ENCODE data around the gene KIRREL3. TPM values are rescaled to one million over a fixed set of nuclear protein-coding genes. Genes with fewer than 3 reads are reported as not detected.

The KIRREL3 gene
- total and polyA plus RNA-seq, 3 donors from 2014 or later = 1.0 to 1.1 (median 1.1) TPM

DNA sequence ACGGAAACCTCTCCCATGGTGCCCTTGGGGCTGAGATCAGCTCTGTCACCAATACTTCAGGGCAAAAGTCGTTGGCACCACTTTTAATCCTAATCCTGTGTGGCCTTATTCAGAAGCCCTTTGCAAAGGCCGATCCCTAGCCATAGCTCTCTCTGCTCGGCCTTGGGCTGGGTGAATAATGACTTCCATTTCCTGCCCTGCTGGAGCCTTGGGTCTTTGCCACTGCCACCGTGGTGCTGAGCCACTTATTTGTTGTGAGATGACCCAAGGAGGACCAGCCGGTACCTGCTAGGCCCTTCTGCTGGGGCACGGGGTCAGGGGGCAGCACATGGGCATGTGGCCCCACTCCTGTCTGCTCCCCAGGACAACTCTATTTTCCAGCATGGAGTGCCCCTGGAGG is 456.9 kb downstream of the KIRREL3 start:
- WGBS, 2 donors = 67 to 75% methylated on average over 7 of the region's 7 CpGs
- no peaks in the 10 kb centered on the region for H3K9me3 ChIP-seq
- TF ChIP-seq, protein P1, sequence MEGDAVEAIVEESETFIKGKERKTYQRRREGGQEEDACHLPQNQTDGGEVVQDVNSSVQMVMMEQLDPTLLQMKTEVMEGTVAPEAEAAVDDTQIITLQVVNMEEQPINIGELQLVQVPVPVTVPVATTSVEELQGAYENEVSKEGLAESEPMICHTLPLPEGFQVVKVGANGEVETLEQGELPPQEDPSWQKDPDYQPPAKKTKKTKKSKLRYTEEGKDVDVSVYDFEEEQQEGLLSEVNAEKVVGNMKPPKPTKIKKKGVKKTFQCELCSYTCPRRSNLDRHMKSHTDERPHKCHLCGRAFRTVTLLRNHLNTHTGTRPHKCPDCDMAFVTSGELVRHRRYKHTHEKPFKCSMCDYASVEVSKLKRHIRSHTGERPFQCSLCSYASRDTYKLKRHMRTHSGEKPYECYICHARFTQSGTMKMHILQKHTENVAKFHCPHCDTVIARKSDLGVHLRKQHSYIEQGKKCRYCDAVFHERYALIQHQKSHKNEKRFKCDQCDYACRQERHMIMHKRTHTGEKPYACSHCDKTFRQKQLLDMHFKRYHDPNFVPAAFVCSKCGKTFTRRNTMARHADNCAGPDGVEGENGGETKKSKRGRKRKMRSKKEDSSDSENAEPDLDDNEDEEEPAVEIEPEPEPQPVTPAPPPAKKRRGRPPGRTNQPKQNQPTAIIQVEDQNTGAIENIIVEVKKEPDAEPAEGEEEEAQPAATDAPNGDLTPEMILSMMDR (IDR thresholded peaks at IDR 0.05) = no peak
- TF ChIP-seq POLR2A (IDR thresholded peaks at IDR 0.05) = no peak
- H3K4me1 ChIP-seq = no peaks in the 10 kb centered on the region
- no peak overlapping the region for H3K4me3 ChIP-seq
- intact Hi-C loops (cut with DNase I; ENCODE audit: low total_unique reads) = no loop called here
- no peaks in the 10 kb centered on the region for H3K27me3 ChIP-seq
- no peak overlapping the region for H3K27ac ChIP-seq
- no peaks in the 10 kb centered on the region for H3K36me3 ChIP-seq (ENCODE audit: low read depth, missing control alignments)
- no peak for DNase-seq

DNA sequence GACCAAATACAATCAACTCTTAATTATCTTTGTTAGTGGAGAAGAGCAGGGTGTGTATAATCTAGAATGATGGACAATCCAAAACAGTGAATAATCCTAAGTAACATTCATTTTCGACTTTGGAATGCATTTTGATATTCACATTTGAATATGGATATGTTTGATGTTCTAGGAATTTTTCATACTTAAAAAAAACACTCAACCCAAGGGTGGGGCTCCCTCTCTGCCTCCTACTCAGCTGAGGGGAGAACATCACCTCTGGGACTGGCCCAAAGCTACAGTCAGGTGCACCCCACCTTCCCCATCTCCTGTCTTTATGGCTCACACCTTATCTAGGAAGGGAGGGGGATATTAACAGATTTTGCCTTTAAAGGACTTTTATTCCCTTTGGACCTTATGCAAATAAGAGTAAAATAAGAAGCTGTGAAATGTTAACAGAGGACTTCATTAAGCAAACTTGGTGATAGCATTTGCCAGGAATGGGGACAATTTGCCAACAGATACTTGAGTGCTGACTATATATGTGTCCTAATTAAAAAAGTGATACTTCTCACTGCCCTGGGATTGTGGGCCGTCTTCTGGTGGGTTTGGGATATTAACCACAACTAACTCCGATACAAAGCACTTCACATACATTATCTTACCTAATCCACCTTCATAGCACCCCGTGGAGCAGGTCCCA is 458.1 kb downstream of the KIRREL3 start:
- H3K27me3 ChIP-seq = no peaks in the 10 kb centered on the region
- no peaks in the 10 kb centered on the region for H3K36me3 ChIP-seq (ENCODE audit: low read depth, missing control alignments)
- intact Hi-C loops (cut with DNase I; ENCODE audit: low total_unique reads) = no loop called here
- no peaks in the 10 kb centered on the region for H3K9me3 ChIP-seq
- no peaks in the 10 kb centered on the region for H3K4me1 ChIP-seq
- H3K27ac ChIP-seq = no peak overlapping the region
- no peak for DNase-seq
- TF ChIP-seq, protein P1 (IDR thresholded peaks at IDR 0.05) = no peak
- H3K4me3 ChIP-seq = no peak overlapping the region
- WGBS, 2 donors = 89 to 92% methylated on average over 4 of the region's 4 CpGs

DNA sequence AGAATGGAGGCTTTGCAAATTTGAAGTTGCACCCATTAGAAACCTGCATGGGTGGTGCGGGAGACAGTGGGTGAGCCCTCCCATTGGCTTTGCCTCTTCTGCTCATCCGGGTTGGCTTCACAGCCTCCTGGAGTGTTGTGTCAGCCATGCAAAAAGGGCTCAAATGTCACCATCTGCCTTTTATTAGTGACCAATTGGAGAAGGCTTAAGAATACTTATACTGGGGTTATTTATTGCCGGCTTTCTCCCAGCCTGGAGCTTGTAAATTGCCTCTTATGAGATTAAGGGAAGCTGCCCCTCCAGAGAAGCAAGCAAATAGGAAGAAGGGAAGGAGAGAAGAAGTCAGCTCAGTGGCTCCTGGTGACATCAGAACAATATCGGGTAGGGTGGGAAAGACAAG is 462.5 kb downstream of the KIRREL3 start:
- intact Hi-C loops (cut with DNase I; ENCODE audit: low total_unique reads) = no loop called here
- TF ChIP-seq POLR2A (IDR thresholded peaks at IDR 0.05) = no peak
- TF ChIP-seq, protein P1 (IDR thresholded peaks at IDR 0.05) = no peak
- no peaks in the 10 kb centered on the region for H3K27me3 ChIP-seq
- no peak overlapping the region for H3K4me3 ChIP-seq
- DNase-seq = no peak
- WGBS, 2 donors = 66 to 81% methylated on average over 4 of the region's 4 CpGs
- no peaks in the 10 kb centered on the region for H3K9me3 ChIP-seq
- H3K36me3 ChIP-seq (ENCODE audit: low read depth, missing control alignments) = no peaks in the 10 kb centered on the region
- H3K27ac ChIP-seq = no peak overlapping the region
- H3K4me1 ChIP-seq = no peaks in the 10 kb centered on the region

DNA sequence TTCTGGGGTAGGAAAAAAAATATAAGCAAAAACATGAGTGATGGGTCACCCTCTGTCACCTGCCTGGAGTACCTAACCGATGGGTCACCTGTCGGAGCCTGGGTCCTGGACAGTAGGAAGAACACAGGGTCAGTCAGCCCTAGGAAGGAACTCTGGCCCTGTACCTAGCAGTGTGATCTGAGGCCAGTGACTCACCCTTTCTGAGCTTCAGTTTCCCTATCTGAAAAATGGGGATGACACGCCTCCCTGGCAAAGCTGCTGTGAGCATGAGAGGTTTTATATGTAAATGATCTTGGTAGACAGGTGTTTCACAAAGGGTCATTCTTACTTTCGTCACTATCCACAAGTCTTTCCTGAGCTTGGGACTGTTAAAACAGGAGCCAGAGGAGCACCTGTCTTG is 463.1 kb downstream of the KIRREL3 start:
- Histone ChIP-seq H3K27me3 (no peaks in the 10 kb centered on the region), H3K4me1 (no peaks in the 10 kb centered on the region), H3K36me3 (ENCODE audit: low read depth, missing control alignments) (no peaks in the 10 kb centered on the region), H3K27ac (no peak overlapping the region), H3K9me3 (no peaks in the 10 kb centered on the region), H3K4me3 (no peak overlapping the region)
- intact Hi-C loops (cut with DNase I; ENCODE audit: low total_unique reads) = no loop called here
- DNase-seq = no peak
- 87 to 92% methylated on average over 4 of the region's 4 CpGs for WGBS, 2 donors
- TF ChIP-seq POLR2A (IDR thresholded peaks at IDR 0.05) = no peak
- TF ChIP-seq, protein P1 (IDR thresholded peaks at IDR 0.05) = no peak

DNA sequence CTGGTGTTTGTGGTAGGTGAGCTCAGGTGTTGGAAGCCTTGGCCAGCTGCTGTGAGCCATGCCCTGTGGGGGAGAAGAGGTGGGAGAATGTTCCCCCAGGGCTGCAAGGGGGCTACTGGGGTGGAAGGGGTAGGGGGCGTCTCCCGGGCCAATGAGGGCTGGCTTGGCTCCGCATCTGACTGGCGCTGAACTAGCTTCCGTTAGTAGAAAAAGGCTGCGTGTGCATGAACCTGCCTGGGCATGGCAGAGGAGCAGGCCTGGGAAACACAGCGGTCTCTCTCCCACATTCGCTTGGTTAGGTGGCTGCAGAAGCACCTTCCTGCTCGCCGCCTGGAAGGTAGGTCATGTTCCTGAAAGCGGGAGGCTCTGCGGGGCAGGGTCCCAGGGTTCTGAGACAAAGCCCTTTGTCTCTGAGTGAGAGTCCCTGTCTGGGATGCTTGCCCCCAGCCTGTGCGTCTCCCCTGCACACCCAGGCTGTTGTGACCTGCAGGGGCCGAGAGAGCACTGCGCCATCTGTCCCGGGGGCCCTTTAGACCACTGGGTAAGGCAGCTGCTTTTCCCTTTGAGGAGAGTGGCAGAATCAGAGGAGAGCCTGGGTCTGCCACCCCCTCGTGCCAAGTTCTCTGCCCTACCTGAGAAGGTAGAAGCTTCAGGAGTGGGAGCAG is 466.3 kb downstream of the KIRREL3 start:
- H3K9me3 ChIP-seq = no peaks in the 10 kb centered on the region
- no peaks in the 10 kb centered on the region for H3K27me3 ChIP-seq
- WGBS, 2 donors = 89 to 93% methylated on average over 11 to 17 of the region's 17 CpGs
- no peak overlapping the region for H3K27ac ChIP-seq
- DNase-seq = no peak
- H3K4me1 ChIP-seq = no peaks in the 10 kb centered on the region
- TF ChIP-seq, protein P1 (IDR thresholded peaks at IDR 0.05) = no peak
- no peak for TF ChIP-seq POLR2A (IDR thresholded peaks at IDR 0.05)
- H3K4me3 ChIP-seq = no peak overlapping the region
- no peaks in the 10 kb centered on the region for H3K36me3 ChIP-seq (ENCODE audit: low read depth, missing control alignments)
- intact Hi-C loops (cut with DNase I; ENCODE audit: low total_unique reads) = no loop called here

Measured in testis (tissue), 3 donors.